ENCODE measurements around the gene AFAP1. TPM values are rescaled to one million over a fixed set of nuclear protein-coding genes. Genes with fewer than 3 reads are reported as not detected.
A peak's percentile ranks its signal among the peaks of the same experiment; 100 is the strongest.

The AFAP1 gene
- total and polyA plus RNA-seq, 8 donors, result 23.6 to 31.4 (median 27.4) TPM

- intact Hi-C loops (cut with DNase I), result no loop called here
- no peak overlapping the region for H3K4me3 ChIP-seq
- H3K9me3 ChIP-seq, result no peaks in the 10 kb centered on the region
- H3K27me3 ChIP-seq, result no peaks in the 10 kb centered on the region
- H3K4me1 ChIP-seq, result peaks cover 13 to 21% of the 10 kb centered on the region in 2 donors
- ATAC-seq (peak; percentile 32), DNase-seq (no peak)
- peak overlapping the region; percentile 38 to 72 for H3K27ac ChIP-seq
- H3K36me3 ChIP-seq, result no peaks in the 10 kb centered on the region
- no peak for TF ChIP-seq CTCF (IDR thresholded peaks at IDR 0.05)
Observed at GRCh38 chr4:7909463-7910262, 30.0 kb downstream of the AFAP1 start.

DNA sequence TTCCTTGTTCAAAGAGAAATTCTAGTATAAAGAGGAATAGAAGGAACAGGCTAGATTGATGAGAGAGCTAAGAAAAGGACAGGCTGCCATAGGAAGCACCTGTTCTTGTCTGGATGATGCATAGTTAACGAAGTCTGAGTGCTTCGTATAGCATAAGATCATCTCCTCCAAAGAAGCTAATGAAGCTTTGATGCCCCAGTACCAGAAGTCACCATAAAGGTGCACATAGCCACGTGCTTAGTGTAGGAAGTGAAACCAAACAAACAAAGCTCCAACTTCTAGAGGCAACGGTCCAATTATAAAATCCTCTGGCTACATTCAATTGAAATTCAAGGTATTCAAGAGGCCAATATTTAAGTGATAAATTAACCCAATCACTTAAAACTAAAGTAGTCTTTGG lies 31.0 kb downstream of the AFAP1 start:
- no peak for TF ChIP-seq CTCF (IDR thresholded peaks at IDR 0.05)
- intact Hi-C loops (cut with DNase I), result no loop called here
- H3K4me3 ChIP-seq, result no peak overlapping the region
- H3K4me1 ChIP-seq, result peaks cover 18 to 21% of the 10 kb centered on the region in 2 donors
- no peak overlapping the region for H3K27ac ChIP-seq
- no peaks in the 10 kb centered on the region for H3K27me3 ChIP-seq
- no peak for ATAC-seq
- H3K36me3 ChIP-seq, result no peaks in the 10 kb centered on the region
- no peaks in the 10 kb centered on the region for H3K9me3 ChIP-seq
- DNase-seq, result no peak

GRCh38 chr4:7907142-7907541 lies 32.5 kb downstream of the AFAP1 start:
- H3K36me3 ChIP-seq, result no peaks in the 10 kb centered on the region
- H3K9me3 ChIP-seq, result no peaks in the 10 kb centered on the region
- no peak overlapping the region for H3K4me3 ChIP-seq
- ATAC-seq, result no peak
- no peaks in the 10 kb centered on the region for H3K27me3 ChIP-seq
- intact Hi-C loops (cut with DNase I), result no loop called here
- no peak for TF ChIP-seq CTCF (IDR thresholded peaks at IDR 0.05)
- DNase-seq, result no peak
- H3K4me1 ChIP-seq, result peaks cover 18 to 21% of the 10 kb centered on the region in 2 donors
- H3K27ac ChIP-seq, result no peak overlapping the region

DNA sequence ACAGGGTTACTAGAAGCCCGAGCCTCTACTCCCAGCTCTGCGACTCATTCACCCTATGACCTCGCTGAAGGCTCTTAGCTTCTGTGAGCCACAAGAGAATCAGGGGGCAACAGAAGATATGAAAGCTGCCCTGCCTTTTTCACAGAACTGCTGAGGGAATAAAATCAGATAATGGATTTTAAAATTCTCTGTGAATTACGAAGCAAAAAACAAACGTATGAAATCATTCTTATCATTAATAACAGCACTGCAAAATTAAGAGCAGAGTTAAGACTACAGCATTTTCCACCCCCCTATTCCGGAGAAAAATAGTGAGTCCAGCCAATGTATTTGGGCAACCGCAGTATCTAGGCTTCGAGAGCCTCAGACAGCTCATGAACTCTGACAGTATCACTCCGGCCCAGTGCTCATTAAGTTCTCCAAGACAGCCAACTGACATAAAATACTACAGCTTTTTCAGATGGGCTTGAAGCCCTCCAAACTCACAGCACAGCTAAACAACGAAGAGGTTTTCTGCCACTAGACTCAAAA lies 33.4 kb downstream of the AFAP1 start:
- peaks cover 18 to 21% of the 10 kb centered on the region in 2 donors for H3K4me1 ChIP-seq
- no peak overlapping the region for H3K4me3 ChIP-seq
- H3K27me3 ChIP-seq, result no peaks in the 10 kb centered on the region
- intact Hi-C loops (cut with DNase I), result no loop called here
- H3K27ac ChIP-seq, result peak overlapping the region in 1 of 2 donors; percentile 69
- no peaks in the 10 kb centered on the region for H3K9me3 ChIP-seq
- H3K36me3 ChIP-seq, result no peaks in the 10 kb centered on the region
- peak; percentile 14 for ATAC-seq
- peak in 1 of 4 donors; percentile 65 for DNase-seq
- TF ChIP-seq CTCF (IDR thresholded peaks at IDR 0.05), result no peak

Data from left lung (tissue), 10 donors.